Measurements from ENCODE around the gene TENT4A.

DNA sequence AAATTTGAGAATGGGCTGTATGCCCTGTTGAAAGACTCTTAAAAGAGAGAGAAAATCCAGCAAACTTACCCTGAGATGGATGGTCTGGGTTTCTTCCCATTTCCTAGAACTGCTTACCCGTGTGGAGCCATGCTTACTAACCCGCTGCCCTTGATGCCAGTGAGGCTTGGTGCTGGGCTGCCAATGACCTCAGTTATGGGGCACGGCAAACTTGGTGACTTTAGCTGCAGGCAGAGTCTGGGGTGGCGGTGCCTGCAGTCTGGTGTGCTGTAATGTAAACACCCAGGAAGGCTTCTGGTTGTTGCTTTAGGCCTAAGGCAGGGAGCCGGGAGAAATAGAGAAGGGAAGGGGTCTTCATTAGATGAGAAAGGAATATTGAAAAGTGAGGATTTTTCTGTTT, 7.3 kb upstream of the TENT4A start:
- no peak for TF ChIP-seq TAF1 (IDR thresholded peaks at IDR 0.05; ENCODE audit: low read depth, low read length)
- TF ChIP-seq POLR2A (IDR thresholded peaks at IDR 0.05; ENCODE audit: low read depth, low read length): no peak
- TF ChIP-seq POLR2AphosphoS5 (IDR thresholded peaks at IDR 0.05; ENCODE audit: low read depth, low read length): no peak
- TF ChIP-seq PAX5 (IDR thresholded peaks at IDR 0.05; ENCODE audit: insufficient read depth, low read length, severe bottlenecking): no peak

Data from GM12891 (cell line).